GM19240 (cell line): ENCODE data around the gene CLCN5.
"Not testable (repeated sequence)": the region's sequence is repeated elsewhere in the genome, so short reads cannot be mapped to it uniquely, and the experiment has no call there.

ENCODE experiments used
- DNase-seq: peaks from one replicate; pipeline ENCODE4 v3.0.0; 2011; ENCODE audit warnings: low spot score; ENCODE audit not compliant: insufficient read length

CLCN5 gene

GRCh38 chrX:49995795-49996455 is 73.5 kb downstream of the CLCN5 start:
- no peak for DNase-seq

- no peak for DNase-seq
These were observed 74.1 kb downstream of the CLCN5 start for GRCh38 chrX:49996474-49996873.

- DNase-seq: no peak
These were observed 76.7 kb downstream of the CLCN5 start for GRCh38 chrX:49999087-49999486.

- no peak for DNase-seq
These were observed 78.6 kb downstream of the CLCN5 start for GRCh38 chrX:50000937-50001542.

GRCh38 chrX:50002067-50002714 is 79.8 kb downstream of the CLCN5 start:
- DNase-seq: no peak

GRCh38 chrX:50003467-50003866 is 81.1 kb downstream of the CLCN5 start:
- no peak for DNase-seq

GRCh38 chrX:50003927-50004326 is 81.5 kb downstream of the CLCN5 start:
- DNase-seq: no peak

GRCh38 chrX:50025591-50025990 is 103.2 kb downstream of the CLCN5 start:
- DNase-seq: not testable (repeated sequence)

GRCh38 chrX:50035126-50035525 is 112.7 kb downstream of the CLCN5 start:
- no peak for DNase-seq

- DNase-seq: no peak
These were observed 114.0 kb downstream of the CLCN5 start for GRCh38 chrX:50036426-50036825.

GRCh38 chrX:50045823-50046222 is 123.4 kb downstream of the CLCN5 start:
- DNase-seq: no peak

- no peak for DNase-seq
These were observed 126.8 kb downstream of the CLCN5 start for GRCh38 chrX:50049228-50049627.

GRCh38 chrX:50054147-50054546 is 131.8 kb downstream of the CLCN5 start:
- no peak for DNase-seq

GRCh38 chrX:50066318-50066937 is 144.0 kb downstream of the CLCN5 start:
- DNase-seq: no peak

- DNase-seq: no peak
These were observed 145.3 kb downstream of the CLCN5 start for GRCh38 chrX:50067435-50068284.

- no peak for DNase-seq
These were observed 145.8 kb downstream of the CLCN5 start for GRCh38 chrX:50068285-50068563.

GRCh38 chrX:50068893-50069292 is 146.5 kb downstream of the CLCN5 start:
- DNase-seq: no peak

- DNase-seq: no peak
These were observed 149.1 kb downstream of the CLCN5 start for GRCh38 chrX:50071494-50071893.

GRCh38 chrX:50072110-50072509 is 149.7 kb downstream of the CLCN5 start:
- no peak for DNase-seq

GRCh38 chrX:50073601-50074000 is 151.2 kb downstream of the CLCN5 start:
- no peak for DNase-seq

- no peak for DNase-seq
These were observed 153.4 kb downstream of the CLCN5 start for GRCh38 chrX:50075630-50076339.
